ENCODE data around the gene DDX41.

The DDX41 gene

DNA sequence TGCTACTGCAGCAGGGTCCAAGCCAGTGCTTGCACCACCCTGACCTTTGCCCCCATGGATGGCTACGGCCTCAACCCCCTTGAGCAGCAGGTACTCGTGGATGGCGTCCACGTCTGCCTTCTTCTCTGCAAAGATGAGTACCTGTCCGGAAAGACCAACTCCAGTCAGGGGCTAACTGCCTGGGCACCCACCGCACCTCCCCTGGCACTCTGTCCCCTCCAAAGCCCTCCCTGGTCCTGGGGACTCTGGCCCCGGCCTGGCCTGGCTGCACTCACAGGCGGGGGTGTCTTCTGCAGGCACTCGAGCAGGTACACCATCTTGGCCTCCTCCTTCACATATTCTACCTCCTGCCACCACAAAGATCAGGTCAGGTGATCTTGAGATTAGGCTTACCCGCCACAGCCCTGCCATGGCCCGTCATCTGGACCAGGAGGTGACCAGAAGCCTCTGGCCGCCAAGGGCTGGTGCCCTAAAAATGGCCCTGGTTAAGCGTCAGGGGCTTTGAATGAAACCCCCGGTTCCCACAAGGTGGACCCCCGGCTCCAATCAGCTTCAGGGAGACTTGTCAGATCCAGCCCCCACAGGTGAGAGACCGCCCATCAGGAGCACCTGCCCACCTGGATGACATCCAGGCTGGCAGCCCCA, 3.9 kb downstream of the DDX41 start:
- no peak for DNase-seq

DNA sequence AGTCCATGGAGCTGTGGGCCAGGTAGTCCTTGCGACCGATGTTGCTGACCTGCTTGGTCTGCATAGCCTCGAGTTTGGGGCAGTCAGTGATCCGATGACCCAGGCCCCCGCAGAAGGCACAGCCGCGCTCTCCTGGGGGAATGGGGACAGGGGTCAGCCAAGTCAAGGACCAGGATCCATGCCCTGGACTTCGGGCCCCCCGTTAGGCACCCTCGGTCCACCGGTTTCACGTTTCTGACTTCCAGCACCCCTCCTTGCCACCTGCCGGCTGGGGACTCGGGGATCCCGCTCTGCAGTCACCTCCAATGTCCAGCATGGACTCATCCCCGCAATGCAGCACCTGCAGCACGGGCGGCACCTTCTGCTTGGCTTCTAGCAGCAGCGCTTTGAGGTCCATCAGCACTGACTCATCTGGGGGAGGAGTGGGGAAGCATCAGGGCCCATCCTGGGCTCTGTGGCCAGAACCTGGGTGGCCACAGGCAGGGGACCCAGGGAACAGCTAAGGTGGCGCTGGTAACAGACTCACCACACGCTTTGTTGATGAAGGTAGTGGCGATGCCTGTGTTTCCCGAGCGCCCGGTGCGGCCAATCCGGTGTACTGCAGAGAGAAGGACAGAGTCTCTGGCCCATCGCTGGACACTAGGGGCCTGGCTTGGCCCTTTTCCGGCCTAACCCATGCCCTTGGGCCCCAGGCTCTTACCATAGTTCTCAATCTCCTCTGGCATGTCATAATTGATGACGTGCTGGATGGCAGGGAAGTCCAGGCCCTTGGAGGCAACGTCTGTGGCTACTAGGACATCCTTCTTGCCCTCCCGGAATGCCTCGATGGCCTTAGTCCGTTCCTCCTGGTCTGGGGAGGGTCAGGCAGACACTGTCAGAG, 4.7 kb downstream of the DDX41 start:
- no peak for DNase-seq

DNA sequence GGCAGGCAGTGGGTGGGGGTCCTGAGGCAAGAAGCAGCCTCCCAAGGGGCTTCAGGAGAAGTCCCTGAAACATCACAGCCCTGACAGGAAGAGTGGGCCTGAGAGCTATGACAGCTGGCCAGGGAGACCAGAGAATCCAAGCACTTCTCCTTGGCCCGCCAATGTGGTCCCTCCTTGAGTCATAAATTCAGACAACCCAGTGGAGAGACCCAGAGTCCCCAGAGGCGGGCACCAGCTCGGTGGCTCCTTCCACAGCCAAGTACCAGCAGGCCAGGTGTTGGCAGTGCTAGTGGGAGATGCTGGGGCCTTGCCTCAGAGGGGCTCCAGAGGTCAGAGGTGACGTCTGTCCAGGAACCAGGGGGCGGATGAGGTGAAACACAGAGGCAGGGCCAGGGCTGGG, 5.6 kb downstream of the DDX41 start:
- DNase-seq: no peak

DNA sequence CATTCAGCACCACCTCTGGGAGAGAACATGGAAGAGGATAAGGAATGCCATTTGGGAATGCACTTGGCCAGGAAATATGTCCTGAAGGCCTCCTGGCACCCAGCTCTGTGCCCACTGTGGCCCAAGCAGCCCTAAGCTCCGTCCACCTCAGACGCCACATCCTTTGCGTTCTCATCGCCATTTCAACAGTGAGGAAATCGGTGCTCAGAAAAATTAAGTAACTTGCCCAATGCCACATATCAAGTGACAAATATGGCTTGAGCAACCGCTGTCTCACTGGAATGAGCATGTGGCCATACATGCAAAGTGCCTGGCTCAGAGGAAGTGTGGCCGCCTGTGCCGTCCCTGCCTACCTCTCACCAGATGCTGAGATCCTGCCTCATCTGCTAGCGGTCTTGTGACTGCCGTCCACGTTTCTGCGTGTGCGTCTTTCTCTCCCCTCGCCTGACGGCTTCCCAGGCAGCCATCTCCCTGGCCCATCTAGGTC, 6.2 kb downstream of the DDX41 start:
- no peak for DNase-seq

DNA sequence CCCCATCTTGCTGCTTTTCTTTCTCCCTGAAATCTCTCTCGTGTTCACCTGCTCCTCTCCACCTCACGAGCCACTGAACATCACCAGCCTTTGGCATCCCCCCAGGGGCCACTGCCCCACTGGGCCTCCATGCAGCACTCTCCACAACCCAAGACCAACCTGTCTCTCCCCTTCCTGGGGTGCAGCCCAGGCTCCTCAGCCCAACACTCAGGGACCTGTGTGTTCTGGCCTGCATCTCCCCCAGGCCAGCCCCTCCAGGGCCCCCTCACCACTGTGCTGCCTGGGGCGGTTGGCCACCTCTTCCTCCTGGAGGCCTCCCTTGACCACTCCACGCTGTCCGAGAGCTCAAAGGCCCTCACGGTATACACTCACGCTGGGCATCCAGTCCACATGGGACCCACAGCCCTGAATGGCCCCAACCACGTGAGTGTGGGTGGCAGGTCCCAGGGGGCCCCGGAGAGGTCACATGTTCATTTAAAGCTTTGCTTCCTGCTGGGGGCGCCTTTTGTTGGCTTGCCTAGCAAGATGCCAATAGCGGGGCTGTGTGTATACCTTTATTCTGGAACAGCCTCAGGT, 6.7 kb downstream of the DDX41 start:
- no peak for DNase-seq

DNA sequence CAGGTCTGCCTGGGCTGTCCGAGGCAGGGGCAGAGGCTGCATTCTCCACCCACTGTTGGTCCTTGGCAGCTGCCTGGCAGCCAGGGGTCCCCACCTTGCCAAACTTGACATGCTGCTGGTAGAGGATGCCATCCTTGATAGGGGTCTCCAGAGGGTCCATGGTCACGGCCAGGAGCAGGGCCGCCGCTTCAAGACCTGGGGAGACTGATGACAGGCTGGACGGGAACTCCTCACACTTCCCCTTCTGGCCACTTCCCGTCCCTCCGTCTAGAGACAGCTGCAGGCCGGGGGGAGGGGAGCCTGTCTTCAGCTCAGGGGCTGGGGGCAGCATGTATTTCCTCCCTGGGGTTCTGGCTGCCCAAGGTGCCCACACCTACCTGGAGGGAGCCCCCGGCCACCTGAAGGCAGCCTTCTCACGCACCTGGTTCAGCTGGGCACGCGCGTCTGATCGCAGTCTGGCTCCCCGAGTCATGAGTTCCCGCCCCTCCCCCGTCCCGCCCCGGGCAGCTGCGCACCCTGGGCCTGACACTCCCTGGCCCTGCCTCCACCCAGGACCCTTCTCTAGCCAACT, 7.3 kb downstream of the DDX41 start, which contains the start of gene DOK3:
DOK3 (minus strand) TSS at position 446 of the 571 bp plus-strand sequence; CDS start at position 160, 286 bp downstream.
- no peak for DNase-seq

DNA sequence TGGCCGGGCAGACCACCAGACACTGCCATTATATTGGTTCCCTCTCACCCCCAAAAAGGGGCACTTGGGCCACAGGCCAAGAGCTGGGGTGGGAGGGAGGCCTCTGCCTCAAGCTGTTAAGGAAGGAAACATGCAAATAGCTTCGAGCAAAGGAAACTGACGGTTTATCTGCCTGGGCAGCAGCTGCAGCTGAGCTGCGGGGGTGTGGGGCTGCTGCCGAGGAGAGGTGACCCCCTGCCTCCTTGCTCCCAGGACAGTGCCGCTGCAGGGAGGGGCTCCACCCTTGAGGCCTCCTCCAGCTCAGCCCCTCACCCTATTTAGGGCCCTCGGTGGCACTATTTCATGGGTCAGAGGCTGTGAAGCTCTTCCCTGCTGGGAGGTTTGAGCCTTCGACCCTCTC, 7.9 kb downstream of the DDX41 start:
- no peak for DNase-seq

DNA sequence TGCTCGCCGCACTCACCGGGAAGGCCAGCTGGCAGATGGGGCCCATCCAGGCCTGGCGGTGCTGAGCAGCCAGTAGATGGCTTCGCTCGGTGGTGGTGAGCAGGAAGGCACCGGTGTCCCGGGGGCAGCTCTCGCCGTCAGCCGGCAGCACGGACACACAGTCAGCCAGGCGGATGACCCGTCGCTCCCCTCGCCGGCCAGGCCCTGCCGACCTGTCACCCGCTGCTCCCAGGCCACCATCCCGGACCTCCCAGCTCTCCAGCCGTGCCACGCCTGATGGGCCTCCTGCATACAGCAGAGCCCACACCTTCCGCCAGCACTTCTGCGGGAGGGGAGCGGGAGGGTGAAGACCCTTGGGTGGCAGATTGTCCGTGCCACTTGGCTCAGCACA, 8.5 kb downstream of the DDX41 start:
- no peak for DNase-seq

DNA sequence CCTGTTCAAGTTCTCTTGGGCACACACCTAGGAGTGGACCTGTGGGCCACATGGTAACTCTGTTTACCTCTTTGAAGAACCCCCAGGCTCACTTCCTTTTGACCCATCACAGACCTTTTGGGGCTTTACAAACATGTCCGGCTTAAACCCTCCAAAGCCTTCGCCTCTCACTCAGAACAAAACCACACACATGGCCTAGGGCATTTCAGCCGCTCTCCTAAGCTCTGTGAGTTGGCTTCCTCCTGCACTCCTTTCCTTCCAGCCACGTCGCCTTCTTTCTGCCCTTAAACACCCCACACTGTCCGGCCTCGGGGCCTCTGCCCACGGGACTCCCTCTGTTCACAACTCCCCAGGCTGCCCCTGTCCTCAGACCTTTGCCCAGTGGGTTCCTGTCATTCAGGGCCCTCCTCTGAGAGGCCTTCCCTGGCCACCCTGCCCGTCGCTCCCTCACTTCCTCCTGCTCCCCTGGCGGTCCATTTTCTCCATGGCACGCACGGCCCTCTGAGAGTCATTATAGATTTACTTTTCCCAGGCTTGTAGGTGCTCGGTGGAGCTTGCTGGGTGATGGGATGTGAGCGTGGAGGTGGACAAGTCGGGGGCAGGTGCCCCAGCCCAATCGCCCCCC, 9.1 kb downstream of the DDX41 start:
- DNase-seq: no peak

DNA sequence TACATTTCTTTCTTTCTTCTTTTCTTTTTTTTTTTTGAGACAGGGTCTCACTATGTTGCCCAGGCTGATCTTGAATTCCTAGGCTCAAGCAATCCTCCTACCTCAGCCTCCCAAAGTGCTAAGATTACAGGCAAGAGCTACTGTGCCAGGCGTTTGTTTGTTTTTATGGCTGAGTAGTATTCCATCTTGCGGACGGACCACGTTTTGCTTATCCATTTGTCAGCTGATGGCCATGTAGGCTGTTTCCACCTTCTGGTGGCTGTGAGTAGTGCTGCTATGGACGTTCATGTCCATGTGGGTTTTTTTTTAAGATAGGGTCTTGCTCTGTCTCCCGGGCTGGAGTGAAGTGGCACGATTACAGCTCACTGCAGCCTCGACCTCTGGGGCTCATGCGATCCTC, 9.6 kb downstream of the DDX41 start:
- DNase-seq: no peak

DNA sequence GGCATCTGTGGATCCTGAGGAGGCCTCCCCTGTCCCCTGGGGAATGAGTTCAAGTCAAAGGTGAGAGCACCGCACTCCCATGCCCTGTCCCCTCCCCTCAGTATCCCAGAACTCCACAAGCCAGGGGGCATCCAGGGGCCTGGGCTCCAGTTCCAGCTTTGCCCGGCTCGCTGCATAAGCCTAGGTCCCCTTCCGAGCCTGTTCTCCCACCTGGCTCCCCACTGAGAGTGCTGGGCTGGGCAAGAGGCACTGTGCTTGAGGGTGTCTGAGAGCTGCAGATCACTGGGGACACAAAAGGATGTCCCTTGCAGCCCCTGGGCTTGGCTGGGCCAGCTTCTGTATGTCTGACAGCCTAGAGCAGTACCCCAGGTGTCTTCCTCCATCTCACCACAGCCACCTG, 11.7 kb downstream of the DDX41 start:
- no peak for DNase-seq

DNA sequence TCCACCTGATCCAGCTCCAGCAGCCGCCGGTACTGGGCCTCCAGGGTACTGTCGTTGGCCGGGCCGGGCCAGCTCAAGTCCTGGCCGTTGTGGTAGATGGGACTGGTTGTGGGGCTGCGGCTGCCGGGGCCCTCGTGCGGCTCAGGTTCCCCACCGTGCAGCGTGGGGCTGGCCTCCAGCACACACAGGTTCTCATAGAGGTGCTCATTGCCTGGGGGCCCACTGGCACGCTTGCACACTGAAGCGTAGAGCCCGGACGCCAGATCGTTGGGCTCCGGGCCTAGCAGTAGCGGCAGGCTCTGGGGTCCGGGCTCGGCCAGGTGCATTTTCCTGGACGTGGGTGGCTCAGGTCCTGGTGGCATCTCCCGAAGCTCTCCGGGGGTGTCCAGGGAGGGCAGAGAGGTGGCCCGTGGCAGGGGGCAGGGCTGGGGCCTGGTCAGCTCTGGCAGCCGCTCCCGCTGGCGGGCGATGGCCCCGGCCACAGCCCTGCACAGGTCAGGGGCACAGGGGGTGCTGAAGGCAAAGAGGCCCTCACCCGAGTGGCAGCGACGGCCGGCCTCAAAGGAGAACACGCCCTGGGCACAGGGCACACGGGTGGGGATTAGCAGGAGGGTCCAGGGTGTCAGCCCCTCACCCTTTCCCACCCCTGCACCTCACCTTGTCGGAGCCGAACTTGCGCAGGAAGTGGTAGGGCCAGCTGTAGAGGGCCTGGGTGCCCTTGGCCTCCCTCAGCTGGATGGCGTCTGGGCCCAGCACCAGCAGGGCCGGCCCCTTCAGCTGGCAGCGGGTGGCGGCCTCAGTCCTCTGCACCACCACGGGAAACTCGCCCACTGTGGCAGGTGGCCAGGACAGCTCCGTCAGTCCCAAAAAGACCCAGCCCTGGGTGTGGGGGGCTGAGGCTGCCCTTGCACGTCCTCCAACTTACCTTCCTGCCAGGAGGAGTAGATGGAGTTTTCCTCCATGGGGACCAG, 12.4 kb downstream of the DDX41 start:
- no peak for DNase-seq

DNA sequence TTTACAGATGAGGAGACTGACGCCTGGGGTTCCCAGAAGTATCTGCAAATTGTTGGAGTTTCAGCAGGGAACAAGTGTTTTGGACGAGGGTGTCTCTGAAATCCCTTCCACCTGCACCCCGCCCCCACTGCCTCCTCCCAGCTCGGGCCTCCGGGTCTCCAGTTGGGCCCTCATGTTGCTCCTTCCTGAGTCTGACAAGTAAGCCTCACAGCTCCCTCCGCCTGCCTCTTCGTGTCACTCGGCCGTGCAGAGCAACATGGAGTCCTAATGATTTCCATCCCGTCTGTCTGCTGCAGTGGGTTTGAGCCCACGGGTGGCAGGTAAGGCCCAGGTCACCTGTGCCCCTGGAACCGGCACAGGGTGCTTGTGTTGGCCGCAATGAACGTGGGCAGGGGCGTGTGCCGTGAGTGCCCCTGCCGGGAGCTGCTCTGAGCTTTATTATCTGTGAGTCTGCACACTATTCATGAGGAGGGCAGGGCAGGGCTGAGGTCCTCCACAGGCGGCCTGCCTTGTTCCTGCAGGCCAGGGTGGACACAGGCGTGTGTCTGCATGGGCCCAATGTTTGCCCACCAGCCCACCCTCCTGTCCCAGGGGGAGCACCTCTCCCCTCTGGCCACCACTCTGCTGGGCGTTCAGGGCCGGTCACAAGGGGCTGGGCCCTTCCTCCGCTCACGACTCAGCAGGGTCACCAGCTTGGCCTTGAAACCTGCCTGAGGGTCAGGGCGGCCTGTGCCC, 13.2 kb downstream of the DDX41 start:
- no peak for DNase-seq

DNA sequence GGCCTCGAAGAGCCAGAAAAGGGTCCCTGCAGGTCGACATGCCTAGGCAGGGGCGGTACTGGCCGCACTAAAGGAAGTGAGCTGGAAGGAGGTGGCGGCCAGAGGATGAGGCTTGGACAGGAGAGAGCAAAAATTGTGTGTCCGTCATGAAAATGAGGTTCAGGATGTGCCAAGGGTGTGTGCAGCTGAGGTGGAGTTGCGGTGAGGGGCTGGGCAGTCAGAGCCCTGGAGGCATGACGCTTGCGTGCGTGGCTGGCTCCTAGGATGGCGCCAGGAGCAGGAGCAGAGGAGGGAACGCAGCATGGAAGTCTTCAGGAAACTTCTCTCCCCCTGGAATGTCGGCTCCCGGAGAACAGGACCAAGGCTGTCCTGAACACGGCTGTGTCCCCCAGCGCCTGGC, 13.9 kb downstream of the DDX41 start:
- DNase-seq: no peak

DNA sequence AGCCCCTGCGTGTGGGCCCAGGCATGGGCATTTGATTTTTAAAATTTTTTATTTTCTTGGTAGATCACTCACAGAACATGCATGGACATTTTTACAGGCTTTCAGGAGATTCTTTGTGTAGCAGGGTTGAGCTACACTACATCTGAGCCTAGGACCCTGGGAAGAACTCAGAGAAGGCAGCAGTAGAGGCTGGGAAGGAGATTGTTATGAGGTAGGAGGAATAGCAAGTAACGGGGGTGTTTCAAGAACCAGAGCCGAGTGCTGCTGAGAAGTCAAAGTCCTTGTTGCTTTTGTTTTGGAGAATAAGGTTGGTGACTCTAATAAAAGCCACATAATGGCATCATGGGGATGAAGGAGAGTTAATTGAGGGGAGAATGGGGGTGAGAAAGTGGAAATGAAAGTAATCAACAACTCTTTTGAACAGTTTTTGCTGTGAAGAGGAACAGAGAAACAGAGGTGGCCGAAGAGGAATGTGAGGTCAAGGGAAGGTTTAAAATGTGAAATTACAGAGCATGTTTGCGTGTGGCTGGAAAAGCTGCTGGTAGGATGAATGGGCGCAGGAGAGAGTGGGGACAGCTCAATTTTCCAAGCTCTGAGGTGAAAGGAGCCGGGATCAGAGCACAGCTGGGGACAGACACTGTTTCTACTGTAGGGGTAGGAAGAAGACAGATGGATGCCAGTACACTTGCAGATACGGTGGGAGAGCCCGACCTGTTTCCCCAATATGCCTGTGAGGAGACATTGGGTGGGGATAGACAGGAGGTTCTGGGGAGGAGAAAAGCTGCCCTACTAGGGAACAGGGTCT, 14.7 kb downstream of the DDX41 start:
- DNase-seq: no peak

DNA sequence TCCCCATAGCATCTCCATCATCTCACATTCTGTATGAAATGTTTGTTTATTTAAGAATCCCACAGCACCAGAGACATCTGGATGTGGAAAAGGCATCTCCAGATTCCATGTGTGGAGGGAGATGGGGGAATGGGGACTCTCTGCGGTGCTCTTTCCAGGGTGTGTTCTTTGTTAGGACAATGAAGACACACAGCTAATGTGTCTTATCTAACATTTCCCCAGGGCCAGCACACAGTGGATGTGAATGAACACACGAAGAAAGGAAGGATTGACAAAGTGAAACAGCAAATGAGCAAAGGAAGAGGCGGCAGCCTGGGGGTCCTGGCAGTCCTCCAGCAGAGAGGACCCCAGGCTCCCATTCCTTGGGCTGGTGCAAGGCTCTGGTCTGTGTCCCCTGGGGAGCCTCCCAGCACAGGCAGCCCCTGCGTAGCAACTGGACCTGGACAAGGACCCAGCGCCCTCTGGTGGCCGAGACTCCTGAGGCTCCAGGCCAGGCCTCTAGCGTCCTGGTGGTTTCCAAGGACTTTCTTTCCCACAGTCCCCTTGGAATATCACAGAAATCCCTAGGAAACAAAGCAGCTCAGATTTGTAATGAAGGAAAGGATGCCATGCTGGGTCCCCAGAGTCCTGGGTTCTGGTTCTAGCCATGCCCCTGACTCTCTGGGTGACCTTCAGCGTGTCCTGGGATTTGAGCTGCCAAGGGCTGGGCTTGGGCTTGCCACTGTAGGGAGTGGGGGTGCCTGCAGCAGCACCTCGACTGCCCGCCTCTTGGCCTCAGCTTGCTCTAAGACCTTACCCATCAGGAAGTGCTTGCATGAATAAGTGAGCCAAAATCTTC, 15.9 kb downstream of the DDX41 start:
- DNase-seq: peak; percentile 27

DNA sequence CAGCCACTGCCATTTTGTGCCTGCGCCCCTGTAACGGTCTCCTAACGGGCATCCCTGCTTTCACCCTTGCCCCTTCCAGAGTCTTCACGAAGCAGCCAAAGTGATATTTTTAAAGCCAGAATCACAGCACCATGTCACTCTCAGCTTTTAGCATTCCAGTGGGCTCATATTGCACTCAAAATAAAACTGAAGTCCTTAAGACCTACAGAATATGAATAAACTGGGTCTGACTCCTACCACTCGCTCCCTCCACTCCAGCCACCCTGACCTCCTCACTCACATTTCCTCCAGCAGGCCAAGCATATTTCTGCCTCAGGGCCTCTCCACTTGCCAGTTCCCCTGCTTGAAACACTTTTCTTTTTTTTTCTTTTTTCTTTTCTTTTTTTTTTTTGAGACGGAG, 16.9 kb downstream of the DDX41 start:
- no peak for DNase-seq

DNA sequence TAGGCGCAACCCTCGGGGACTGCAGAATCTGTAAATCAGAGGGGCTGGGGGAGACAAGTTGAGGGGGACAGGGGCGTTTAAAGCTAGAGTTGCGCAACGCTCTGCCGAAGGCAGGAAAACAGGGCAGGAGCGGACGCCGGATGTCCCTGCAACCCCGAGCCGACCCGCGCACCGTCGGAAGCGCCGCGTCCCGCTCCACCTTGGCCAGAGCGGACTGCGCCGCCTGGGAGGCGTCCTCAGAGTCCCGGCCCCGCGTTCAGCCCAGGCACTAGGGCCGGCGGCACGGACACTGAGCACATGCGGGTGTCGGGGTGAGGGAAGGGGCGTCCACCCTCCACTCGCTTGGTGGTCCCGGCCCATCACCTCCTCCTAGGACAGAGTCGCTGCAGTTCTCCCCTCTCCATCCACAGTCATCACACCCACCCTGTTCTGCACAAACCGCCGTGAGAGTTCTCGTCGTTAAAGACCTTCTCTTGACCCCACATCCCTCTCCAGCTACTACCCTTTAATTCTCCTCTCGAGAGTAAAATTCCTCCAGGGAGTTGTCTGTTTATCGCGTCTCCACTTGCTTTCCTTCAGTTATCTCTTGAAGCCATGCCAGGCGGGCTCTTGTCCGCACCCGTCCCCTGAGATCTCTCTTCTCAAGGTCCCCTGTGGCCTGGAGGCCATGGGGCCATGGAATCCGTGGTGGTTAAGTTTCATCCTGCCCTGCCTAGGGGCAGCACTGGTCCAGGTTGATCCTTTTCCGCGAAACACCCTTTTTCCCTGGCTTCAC, 18.6 kb downstream of the DDX41 start:
- no peak for DNase-seq
